Gastrocnemius medialis (tissue), 4 donors: ENCODE measurements around the gene SPAAR. TPM values are rescaled to one million over a fixed set of nuclear protein-coding genes. Genes with fewer than 3 reads are reported as not detected.

Source experiments
- ATAC-seq, 2 donors: fragments of 150-250 bp; one replicate each; pipeline ENCODE4 v1.9.1; 2016
- DNase-seq, 2 donors: peaks; one replicate each; pipeline ENCODE4 v3.0.0-alpha.2; 2019
- H3K27ac ChIP-seq, 4 donors: fragments of 200-600 bp; sonication (generic); 1 replicate in 1 of 4; 2 replicates in 3 of 4; pipeline ENCODE4 v1.5.1; 2016 to 2018; ENCODE audit warnings: mild to moderate bottlenecking in 2 of 4, moderate library complexity in 1 of 4
- H3K27me3 ChIP-seq, 3 donors: fragments of 200-600 bp; sonication (generic) in 2 of 3; 1 replicate in 1 of 3; 2 replicates in 2 of 3; pipeline versions ENCODE4 v1.5.1 to v1.6.0; 2016 to 2019; ENCODE audit warnings: mild to moderate bottlenecking in 1 of 3, moderate library complexity in 1 of 3
- H3K36me3 ChIP-seq, 2 donors: fragments of 200-600 bp; sonication (generic) in 1 of 2; one replicate each; pipeline ENCODE4 v1.5.1; 2017 to 2018
- H3K4me1 ChIP-seq, 2 donors: fragments of 200-600 bp; sonication (generic) in 1 of 2; one replicate each; pipeline ENCODE4 v1.5.1; 2016 to 2017; ENCODE audit warnings: mild to moderate bottlenecking in 2 of 2
- H3K4me3 ChIP-seq, 4 donors: fragments of 200-600 bp; sonication (generic) in 3 of 4; 1 replicate in 1 of 4; 2 replicates in 3 of 4; pipeline ENCODE4 v1.5.1; 2016 to 2019; ENCODE audit warnings: mild to moderate bottlenecking in 2 of 4
- H3K9me3 ChIP-seq, 3 donors: fragments of 200-600 bp; sonication (generic) in 2 of 3; 1 replicate in 1 of 3; 2 replicates in 2 of 3; pipeline ENCODE4 v1.5.1; 2016 to 2019
- POLR2A ChIP-seq, 2 donors: fragments of 450-650 bp; IDR thresholded peaks; one replicate each; pipeline ENCODE4 v1.6.1; 2017; ENCODE audit warnings: antibody characterized with exemption in 2 of 2, mild to moderate bottlenecking in 2 of 2, moderate library complexity in 2 of 2
- in situ Hi-C, 4 donors: fragments of 200-750 bp; cut with MboI; loops; one replicate each; pipeline versions ENCODE4 v1.15.0 to v1.8.0; 2017; ENCODE audit warnings: low sequenced_read_pairs in 4 of 4
- intact Hi-C: fragments of 100-400 bp; cut with DNase I; formaldehyde crosslinking; loops from one replicate; pipeline ENCODE4 v1.15.1; 2023; ENCODE audit warnings: low total_unique reads
- total RNA-seq, 4 donors: library from RNA; depleted of rRNA; stranded (reverse); fragments of >200 nt; gene quantifications; one replicate each; pipeline versions ENCODE4 v1.1.0 to v1.2.3, GENCODE V29; 2016
- TF ChIP-seq, protein P1 (sequence below), 5 experiments: fragments of 450-650 bp in 3 of 5; fragments of 200-600 bp in 2 of 5; sonication (generic) in 2 of 5; IDR thresholded peaks in 4 of 5; conservative IDR thresholded peaks in 1 of 5; 1 replicate in 4 of 5; 2 replicates in 1 of 5; pipeline ENCODE4 v1.5.1; 2016 to 2019; ENCODE audit warnings: antibody characterized with exemption in 5 of 5, mild to moderate bottlenecking in 3 of 5, moderate library complexity in 3 of 5

The SPAAR gene
- total RNA-seq, 4 donors from 2014 or later: 1.3 to 4.4 (median 2.5) TPM

DNA sequence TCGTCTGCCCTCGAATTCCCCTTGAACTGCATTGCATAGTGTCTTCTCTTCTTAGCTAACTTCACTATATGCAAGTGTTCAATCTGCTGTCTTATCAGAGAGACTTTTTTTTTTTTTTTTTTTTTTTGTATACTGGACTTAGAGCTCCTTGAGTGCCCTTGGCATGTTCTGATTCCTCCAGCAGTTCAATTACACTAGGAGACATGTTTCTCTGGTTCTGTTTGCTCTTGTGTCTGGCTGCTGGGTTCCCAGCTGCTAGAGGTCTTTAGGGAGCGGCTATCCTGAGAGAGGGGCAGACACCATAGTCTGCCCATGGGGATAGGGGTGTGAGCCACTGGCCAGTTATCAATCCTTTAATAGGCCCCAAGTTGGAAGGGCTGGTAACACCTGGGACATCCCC lies 35.6 kb downstream of the SPAAR start:
- Histone ChIP-seq H3K27me3 (no peaks in the 10 kb centered on the region), H3K4me1 (peaks cover 6 to 9% of the 10 kb centered on the region in 2 donors), H3K9me3 (no peaks in the 10 kb centered on the region), H3K36me3 (no peaks in the 10 kb centered on the region), H3K27ac (peak overlapping the region; percentile 11 to 56 (median 34)), H3K4me3 (no peak overlapping the region)
- ATAC-seq (no peak), DNase-seq (no peak)
- intact Hi-C loops (loop anchor here (1.0 kb wide), 1 partner anchor 42 kb away; no protein-coding TSS in a partner anchor), in situ Hi-C loops (loop anchor here in 2 of 4 donors (5.0 kb wide), 1 partner anchor 43 kb away; no protein-coding TSS in a partner anchor)
- TF ChIP-seq, protein P1, sequence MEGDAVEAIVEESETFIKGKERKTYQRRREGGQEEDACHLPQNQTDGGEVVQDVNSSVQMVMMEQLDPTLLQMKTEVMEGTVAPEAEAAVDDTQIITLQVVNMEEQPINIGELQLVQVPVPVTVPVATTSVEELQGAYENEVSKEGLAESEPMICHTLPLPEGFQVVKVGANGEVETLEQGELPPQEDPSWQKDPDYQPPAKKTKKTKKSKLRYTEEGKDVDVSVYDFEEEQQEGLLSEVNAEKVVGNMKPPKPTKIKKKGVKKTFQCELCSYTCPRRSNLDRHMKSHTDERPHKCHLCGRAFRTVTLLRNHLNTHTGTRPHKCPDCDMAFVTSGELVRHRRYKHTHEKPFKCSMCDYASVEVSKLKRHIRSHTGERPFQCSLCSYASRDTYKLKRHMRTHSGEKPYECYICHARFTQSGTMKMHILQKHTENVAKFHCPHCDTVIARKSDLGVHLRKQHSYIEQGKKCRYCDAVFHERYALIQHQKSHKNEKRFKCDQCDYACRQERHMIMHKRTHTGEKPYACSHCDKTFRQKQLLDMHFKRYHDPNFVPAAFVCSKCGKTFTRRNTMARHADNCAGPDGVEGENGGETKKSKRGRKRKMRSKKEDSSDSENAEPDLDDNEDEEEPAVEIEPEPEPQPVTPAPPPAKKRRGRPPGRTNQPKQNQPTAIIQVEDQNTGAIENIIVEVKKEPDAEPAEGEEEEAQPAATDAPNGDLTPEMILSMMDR (IDR thresholded peaks at IDR 0.05 in 4 of 5, conservative IDR thresholded peaks at IDR 0.05 in 1 of 5): no peak
- no peak for TF ChIP-seq POLR2A (IDR thresholded peaks at IDR 0.05)

DNA sequence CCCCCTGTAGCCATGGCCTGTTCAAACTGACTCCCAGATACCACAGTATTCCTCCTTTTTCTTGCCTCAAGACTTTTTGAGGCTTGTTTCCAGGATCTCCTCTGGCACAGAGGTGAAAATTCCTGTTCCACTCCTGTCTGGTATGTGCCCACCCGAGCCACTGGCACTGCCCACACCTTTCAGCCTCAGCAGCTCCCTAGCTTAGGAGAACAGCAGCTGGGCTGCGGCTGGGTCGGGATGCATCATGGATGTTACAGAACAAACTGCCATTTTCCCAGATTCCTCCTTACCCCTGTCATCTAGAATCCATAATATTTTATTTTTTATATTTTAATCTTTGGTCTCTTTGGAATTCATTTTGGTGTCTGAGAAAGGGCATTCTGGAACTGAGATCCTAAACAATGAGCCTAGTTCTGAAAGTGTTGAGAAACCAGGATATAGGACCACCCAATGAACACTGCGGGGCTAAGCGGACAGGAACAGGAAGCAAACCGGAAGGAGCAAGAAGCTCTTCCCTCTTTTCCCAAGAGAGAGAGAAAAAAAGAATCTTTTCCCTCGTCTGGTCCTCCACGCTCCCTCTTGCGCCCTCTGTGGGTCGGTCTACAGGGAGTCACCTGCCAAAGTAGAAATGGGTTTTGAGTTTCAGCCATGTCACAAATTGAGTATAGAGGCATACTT lies 36.2 kb downstream of the SPAAR start:
- in situ Hi-C loops (loop anchor here in 2 of 4 donors (5.0 kb wide), 1 partner anchor 43 kb away; no protein-coding TSS in a partner anchor), intact Hi-C loops (loop anchor here (1.0 kb wide), 1 partner anchor 42 kb away; no protein-coding TSS in a partner anchor)
- no peaks in the 10 kb centered on the region for H3K27me3 ChIP-seq
- peak overlapping the region; percentile 11 to 56 (median 45) for H3K27ac ChIP-seq
- peak; percentile 59 to 88 for ATAC-seq
- peak; percentile 45 to 63 for DNase-seq
- TF ChIP-seq POLR2A (IDR thresholded peaks at IDR 0.05): no peak
- TF ChIP-seq, protein P1 (IDR thresholded peaks at IDR 0.05 in 4 of 5, conservative IDR thresholded peaks at IDR 0.05 in 1 of 5): peak; percentile 43 to 82 (median 67)
- peak overlapping the region in 3 of 4 donors; percentile 20 to 31 (median 29) for H3K4me3 ChIP-seq
- no peaks in the 10 kb centered on the region for H3K36me3 ChIP-seq
- H3K9me3 ChIP-seq: no peaks in the 10 kb centered on the region
- H3K4me1 ChIP-seq: peaks cover 6 to 9% of the 10 kb centered on the region in 2 donors

DNA sequence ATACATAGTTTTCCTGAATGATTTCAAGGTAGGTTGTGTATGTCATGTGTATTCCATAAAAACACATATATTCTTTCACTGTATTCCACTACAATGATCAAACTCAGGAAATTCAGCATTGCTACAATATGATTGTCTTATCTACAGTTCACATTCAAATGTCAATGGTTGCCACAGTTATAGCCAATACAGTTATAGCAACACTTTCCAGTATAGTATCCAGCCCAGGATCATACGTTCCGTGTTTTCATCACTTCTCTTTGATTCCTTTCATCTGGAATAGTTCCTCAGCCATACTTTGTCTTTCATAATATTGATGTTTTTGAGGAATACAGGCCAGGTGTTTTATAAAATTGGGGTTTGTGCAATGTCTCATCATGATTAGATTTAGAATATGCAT lies 39.2 kb downstream of the SPAAR start:
- DNase-seq (no peak), ATAC-seq (no peak)
- intact Hi-C loops (no loop called here), in situ Hi-C loops (loop anchor here in 2 of 4 donors (5.0 kb wide), 1 partner anchor 46 kb away; no protein-coding TSS in a partner anchor)
- H3K4me3 ChIP-seq: no peak overlapping the region
- peaks cover 6 to 9% of the 10 kb centered on the region in 2 donors for H3K4me1 ChIP-seq
- no peaks in the 10 kb centered on the region for H3K9me3 ChIP-seq
- peak overlapping the region in 2 of 4 donors; percentile 42 to 43 for H3K27ac ChIP-seq
- no peaks in the 10 kb centered on the region for H3K27me3 ChIP-seq
- TF ChIP-seq POLR2A (IDR thresholded peaks at IDR 0.05): no peak
- TF ChIP-seq, protein P1 (IDR thresholded peaks at IDR 0.05 in 4 of 5, conservative IDR thresholded peaks at IDR 0.05 in 1 of 5): no peak
- no peaks in the 10 kb centered on the region for H3K36me3 ChIP-seq

DNA sequence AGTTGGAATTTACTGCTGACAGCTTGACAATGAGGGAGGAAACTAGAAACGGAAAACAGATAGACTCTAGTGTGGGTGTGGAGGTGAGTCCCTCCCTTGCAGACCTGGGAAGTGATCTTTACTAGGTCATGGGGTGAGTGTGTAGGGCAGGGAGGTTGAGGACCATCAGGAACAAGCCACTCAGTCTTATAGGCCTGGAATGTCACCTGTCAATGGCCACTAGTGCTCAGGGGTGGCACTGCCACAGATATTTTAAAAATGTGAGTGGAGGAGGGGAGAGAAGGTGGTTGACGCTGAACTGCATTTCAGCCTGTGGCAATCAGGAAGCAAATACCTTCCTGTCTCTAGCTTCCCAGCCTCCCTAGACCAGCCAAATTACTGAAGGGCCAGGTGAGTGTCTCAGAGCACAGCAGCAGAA lies 39.6 kb downstream of the SPAAR start:
- no peaks in the 10 kb centered on the region for H3K27me3 ChIP-seq
- DNase-seq (no peak), ATAC-seq (peak in 1 of 2 donors; percentile 26)
- no peak for TF ChIP-seq POLR2A (IDR thresholded peaks at IDR 0.05)
- TF ChIP-seq, protein P1 (IDR thresholded peaks at IDR 0.05 in 4 of 5, conservative IDR thresholded peaks at IDR 0.05 in 1 of 5): no peak
- H3K27ac ChIP-seq: peak overlapping the region in 2 of 4 donors; percentile 42 to 43
- H3K4me3 ChIP-seq: no peak overlapping the region
- in situ Hi-C loops (loop anchor here in 2 of 4 donors (5.0 kb wide), 1 partner anchor 47 kb away; no protein-coding TSS in a partner anchor), intact Hi-C loops (no loop called here)
- no peaks in the 10 kb centered on the region for H3K9me3 ChIP-seq
- H3K36me3 ChIP-seq: no peaks in the 10 kb centered on the region
- H3K4me1 ChIP-seq: peaks cover 6 to 9% of the 10 kb centered on the region in 2 donors
